SH-SY5Y (cell line): ENCODE data around the gene TBXAS1.

ENCODE experiments used
- GATA2 ChIP-seq: IDR thresholded peaks from 2 replicates; pipeline ENCODE4 v1.6.1; 2011; ENCODE audit warnings: mild to moderate bottlenecking, low read depth, low read length
- GATA3 ChIP-seq: IDR thresholded peaks from 2 replicates; pipeline ENCODE4 v1.6.1; 2011; ENCODE audit warnings: low read depth, mild to moderate bottlenecking, low read length, moderate library complexity

The TBXAS1 gene

GRCh38 chr7:139953229-139953628, 124.2 kb downstream of the TBXAS1 start:
- TF ChIP-seq GATA2 = peak; percentile 27; the same call in 1 of the 2 replicates
- no peak for TF ChIP-seq GATA3

- TF ChIP-seq GATA3 (no peak), GATA2 (no peak)
Measured at GRCh38 chr7:139955109-139955820, 126.2 kb downstream of the TBXAS1 start.

- TF ChIP-seq GATA2 = no peak
- no peak for TF ChIP-seq GATA3
Measured at GRCh38 chr7:139958599-139959284, 129.7 kb downstream of the TBXAS1 start.

- TF ChIP-seq GATA2 (no peak), GATA3 (no peak)
Measured at GRCh38 chr7:139959285-139959628, 130.2 kb downstream of the TBXAS1 start.

GRCh38 chr7:139959718-139960117, 130.7 kb downstream of the TBXAS1 start:
- TF ChIP-seq GATA3 (no peak), GATA2 (no peak)

- TF ChIP-seq GATA2 = no peak
- no peak for TF ChIP-seq GATA3
Measured at GRCh38 chr7:139960157-139960556, 131.1 kb downstream of the TBXAS1 start.

- no peak for TF ChIP-seq GATA3
- no peak for TF ChIP-seq GATA2
Measured at GRCh38 chr7:139965942-139966628, 137.0 kb downstream of the TBXAS1 start.

GRCh38 chr7:139966949-139967348, 137.9 kb downstream of the TBXAS1 start:
- no peak for TF ChIP-seq GATA3
- no peak for TF ChIP-seq GATA2

- TF ChIP-seq GATA3 (no peak), GATA2 (no peak)
Measured at GRCh38 chr7:139968931-139969330, 139.9 kb downstream of the TBXAS1 start.

GRCh38 chr7:139972029-139972428, 143.0 kb downstream of the TBXAS1 start:
- TF ChIP-seq GATA2 (no peak), GATA3 (no peak)

- TF ChIP-seq GATA3 = no peak
- TF ChIP-seq GATA2 = no peak
Measured at GRCh38 chr7:139973101-139974050, 144.3 kb downstream of the TBXAS1 start.

GRCh38 chr7:139974179-139974811, 145.2 kb downstream of the TBXAS1 start:
- TF ChIP-seq GATA3 (no peak), GATA2 (no peak)

GRCh38 chr7:139976055-139976837, 147.2 kb downstream of the TBXAS1 start:
- TF ChIP-seq GATA2 = no peak
- TF ChIP-seq GATA3 = no peak
